DMS 273 (cell line): ENCODE results near the gene SUCNR1.

Experiments used
- DNase-seq: peaks from one replicate; lab custom pipeline; 2025; ENCODE audit not compliant: unreplicated experiment; lab: John Stamatoyannopoulos, UW

SUCNR1 gene

GRCh38 chr3:151933234-151933853 lies 59.9 kb downstream of the SUCNR1 start:
- no peak for DNase-seq
